Ovary (tissue), 9 donors: ENCODE results near the gene KCTD5. TPM values are rescaled to one million over a fixed set of nuclear protein-coding genes. Genes with fewer than 3 reads are reported as not detected.

Experiments
- DNase-seq, 5 donors: peaks; one replicate each; pipeline ENCODE4 v3.0.0-alpha.2; 2019 to 2020
- H3K27ac ChIP-seq, 2 donors: fragments of 200-600 bp; one replicate each; pipeline versions ENCODE4 v1.5.1 to v1.8.0; 2019 to 2022
- H3K27me3 ChIP-seq: fragments of 200-600 bp; one replicate; pipeline ENCODE4 v1.8.0; 2022
- H3K36me3 ChIP-seq: fragments of 200-600 bp; sonication (generic); one replicate; pipeline ENCODE4 v1.5.1; 2019
- H3K4me1 ChIP-seq: one replicate; pipeline ENCODE4 v1.8.1; 2013; ENCODE audit warnings: mild to moderate bottlenecking, moderate library complexity; ENCODE audit not compliant: insufficient read depth
- H3K4me3 ChIP-seq: fragments of 200-600 bp; sonication (generic); one replicate; pipeline ENCODE4 v1.5.1; 2017
- H3K9me3 ChIP-seq, 2 donors: fragments of 200-600 bp in 1 of 2; sonication (generic) in 1 of 2; one replicate each; pipeline versions ENCODE4 v1.5.1 to v1.8.1; 2013 to 2019; ENCODE audit warnings: mild to moderate bottlenecking in 1 of 2, moderate library complexity in 1 of 2
- CTCF ChIP-seq, 3 donors: fragments of 450-650 bp in 2 of 3; fragments of 200-600 bp in 1 of 3; IDR thresholded peaks; one replicate each; pipeline versions ENCODE4 v1.5.1 to v1.8.0; 2016 to 2022; ENCODE audit warnings: antibody characterized with exemption in 3 of 3, mild to moderate bottlenecking in 1 of 3
- EP300 ChIP-seq: sonication (generic); formaldehyde crosslinking; IDR thresholded peaks from one replicate; pipeline ENCODE4 v1.6.1; 2017; ENCODE audit warnings: antibody characterized with exemption
- POLR2A ChIP-seq: fragments of 450-650 bp; IDR thresholded peaks from one replicate; pipeline ENCODE4 v1.6.1; 2017; ENCODE audit warnings: antibody characterized with exemption, mild to moderate bottlenecking, moderate library complexity
- WGBS, 3 donors: extraction: QIAGEN DNeasy Blood & Tissue Kit in 1 of 3; methylation state at CpG; one replicate each; pipeline versions ENCODE4 v1.1.5 to v1.1.7; 2013 to 2017; 5-methylcytosine and 5-hydroxymethylcytosine counted together
- intact Hi-C, 4 donors: fragments of 100-400 bp; cut with DNase I; formaldehyde crosslinking; loops; one replicate each; pipeline versions ENCODE4 v1.11.0 to v1.15.1; 2022 to 2023
- polyA plus RNA-seq, 2 donors: library from polyadenylated mRNA; stranded (reverse); fragments of 200-250 nt in 1 of 2; fragments of 350-450 nt in 1 of 2; fragmentation: Illumina TruSeq in 1 of 2; extraction: RNeasy Lipid Tissue Mini Kit (QIAGEN cat#74804) in 1 of 2; gene quantifications; one replicate each; pipeline ENCODE4 v1.2.3, GENCODE V29; 2013 to 2014
- total RNA-seq, 7 donors: library from RNA; depleted of rRNA in 2 of 7; stranded (reverse); fragments of >200 nt in 2 of 7; fragmentation: NEBNext Ultra II Directional in 3 of 7; extraction: Animal tissue kit (Norgen Biotek cat#: 25700) in 3 of 7; gene quantifications; one replicate each; pipeline versions ENCODE4 v1.1.0 to v1.2.4, GENCODE V29; 2016 to 2023
- donor health status: DM: no; HTN: no; CAD: no; lungs with moderate emphysema.
- donor health status: DM: no; HTN: no; CAD: no.
- donor health status: Bipolar disorder and iron deficiency.
- donor health status: DM: yes; HTN: yes; CAD: no.
- donor health status: DM: no; HTN: no; CAD: no.
- donor health status: DM: yes; HTN: yes; CAD: no.

KCTD5 gene
- total and polyA plus RNA-seq, 9 donors: 12.2 to 19.8 (median 13.3) TPM

DNA sequence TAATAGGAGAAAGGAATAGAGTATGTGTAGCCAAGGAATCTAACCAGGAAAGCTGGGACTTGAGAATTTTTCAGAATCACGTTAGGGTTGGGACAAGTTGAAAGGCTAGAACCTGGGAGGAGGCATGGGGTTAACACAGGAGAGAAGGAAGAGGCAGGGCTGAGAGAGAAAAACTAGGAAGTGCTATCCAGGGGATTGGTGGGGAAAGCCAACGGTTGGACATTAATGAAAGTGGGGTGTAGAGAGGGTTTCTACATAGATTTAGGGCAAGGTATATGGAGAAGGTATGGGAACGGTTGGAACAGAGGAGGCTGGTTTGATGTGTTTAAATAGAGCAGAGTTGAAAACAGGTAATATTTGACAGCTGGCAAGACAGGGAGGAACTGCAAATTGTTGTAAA is 72.8 kb downstream of the KCTD5 start:
- TF ChIP-seq POLR2A (no peak), EP300 (no peak), CTCF (IDR thresholded peaks at IDR 0.05) (no peak)
- Histone ChIP-seq H3K36me3 (no peaks in the 10 kb centered on the region), H3K27me3 (no peaks in the 10 kb centered on the region), H3K4me1 (peaks cover 26% of the 10 kb centered on the region), H3K9me3 (no peaks in the 10 kb centered on the region), H3K4me3 (no peak overlapping the region), H3K27ac (no peak overlapping the region)
- 16 to 21% (median 16%) methylated on average over 3 of the region's 3 CpGs for WGBS, 3 donors
- DNase-seq: no peak
- intact Hi-C loops: no loop called here

DNA sequence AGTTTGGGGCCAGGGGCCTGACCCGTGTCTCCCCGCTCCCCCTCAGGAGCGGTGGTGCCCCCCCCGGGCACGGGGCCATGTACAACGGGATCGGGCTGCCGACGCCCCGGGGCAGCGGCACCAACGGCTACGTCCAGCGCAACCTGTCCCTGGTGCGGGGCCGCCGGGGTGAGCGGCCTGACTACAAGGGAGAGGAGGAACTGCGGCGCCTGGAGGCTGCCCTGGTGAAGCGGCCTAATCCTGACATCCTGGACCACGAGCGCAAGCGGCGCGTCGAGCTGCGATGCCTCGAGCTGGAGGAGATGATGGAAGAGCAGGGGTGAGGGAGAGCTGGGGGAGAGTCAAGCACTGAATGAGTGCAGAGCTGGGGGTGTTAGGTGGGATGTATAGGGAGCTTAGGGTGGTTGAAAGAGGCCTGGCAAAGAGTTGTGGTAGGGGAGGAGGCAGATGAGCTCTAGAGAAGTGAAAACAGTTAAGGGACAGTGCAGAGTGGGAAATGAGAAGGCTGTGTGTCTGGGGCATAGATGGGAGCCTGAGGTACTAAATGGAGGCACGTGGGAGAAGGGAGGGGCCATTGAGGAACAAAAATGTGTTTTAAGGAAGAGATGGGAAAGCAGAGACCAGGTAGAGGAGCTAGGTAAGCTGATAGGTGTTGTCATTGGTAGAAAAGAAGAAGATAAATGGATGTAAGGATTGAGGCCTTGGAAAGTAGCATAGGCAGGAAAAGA is 74.1 kb downstream of the KCTD5 start:
- intact Hi-C loops: no loop called here
- Histone ChIP-seq H3K4me3 (no peak overlapping the region), H3K9me3 (no peaks in the 10 kb centered on the region), H3K4me1 (peaks cover 25% of the 10 kb centered on the region), H3K36me3 (no peaks in the 10 kb centered on the region), H3K27ac (no peak overlapping the region), H3K27me3 (no peaks in the 10 kb centered on the region)
- TF ChIP-seq EP300: no peak
- TF ChIP-seq POLR2A: no peak
- TF ChIP-seq CTCF (IDR thresholded peaks at IDR 0.05): no peak
- 81 to 90% (median 82%) methylated on average over 30 of the region's 30 CpGs for WGBS, 3 donors
- DNase-seq: no peak

DNA sequence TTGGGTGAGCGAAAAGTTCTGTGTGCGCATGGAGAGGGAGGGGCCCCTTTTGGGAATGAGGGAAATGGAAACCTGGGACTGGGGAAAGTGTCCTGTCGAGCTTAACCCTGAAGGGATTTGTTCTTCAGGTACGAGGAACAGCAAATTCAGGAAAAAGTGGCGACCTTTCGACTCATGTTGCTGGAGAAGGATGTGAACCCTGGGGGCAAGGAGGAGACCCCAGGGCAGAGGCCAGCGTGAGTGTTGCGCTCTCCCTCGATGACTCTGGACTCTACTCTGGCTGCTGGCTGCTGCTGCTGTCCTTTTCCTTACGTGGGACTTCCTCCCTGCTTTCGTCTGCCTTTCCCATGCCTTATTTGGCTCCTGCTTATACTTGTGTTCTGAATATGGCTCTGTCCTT is 75.0 kb downstream of the KCTD5 start:
- no peaks in the 10 kb centered on the region for H3K36me3 ChIP-seq
- peaks cover 19% of the 10 kb centered on the region for H3K4me1 ChIP-seq
- no peaks in the 10 kb centered on the region for H3K9me3 ChIP-seq
- no peak overlapping the region for H3K4me3 ChIP-seq
- intact Hi-C loops: no loop called here
- no peaks in the 10 kb centered on the region for H3K27me3 ChIP-seq
- H3K27ac ChIP-seq: no peak overlapping the region
- no peak for TF ChIP-seq EP300
- TF ChIP-seq POLR2A: no peak
- TF ChIP-seq CTCF (IDR thresholded peaks at IDR 0.05): no peak
- WGBS, 3 donors: 72 to 78% (median 77%) methylated on average over 11 of the region's 11 CpGs
- no peak for DNase-seq

Other genes with a start within 250 kb of the KCTD5 start
- gene TEDC2, start 222.4 kb upstream of the KCTD5 start, total RNA-seq: 1 to 10 TPM in 3 of 7 donors, under 1 TPM in 2, not detected in 2; 0.38 to 2.0 (median 1.4) TPM
- gene TEDC2, start 222.4 kb upstream of the KCTD5 start, polyA plus RNA-seq: 1 to 10 TPM in 1 of 2 donors, not detected in 1; 1.2 TPM
- gene NTN3, start 211.2 kb upstream of the KCTD5 start, total RNA-seq: under 1 TPM in 3 of 7 donors, not detected in 4; 0.12 to 0.34 (median 0.26) TPM
- gene NTN3, start 211.2 kb upstream of the KCTD5 start, polyA plus RNA-seq: under 1 TPM in 1 of 2 donors, not detected in 1; 0.13 TPM
- gene TBC1D24, start 207.4 kb upstream of the KCTD5 start, total RNA-seq: 1 to 10 TPM; 2.5 to 8.1 (median 6.7) TPM
- 1 to 10 TPM; 1.9 to 2.3 TPM for gene TBC1D24, start 207.4 kb upstream of the KCTD5 start, polyA plus RNA-seq
- gene ATP6V0C, start 168.6 kb upstream of the KCTD5 start, total RNA-seq: 100 to 1,000 TPM in 5 of 7 donors, 10 to 100 TPM in 2; 34.8 to 143 (median 119) TPM
- 100 to 1,000 TPM in 1 of 2 donors, 10 to 100 TPM in 1; 82.6 to 119 TPM for gene ATP6V0C, start 168.6 kb upstream of the KCTD5 start, polyA plus RNA-seq
- gene AMDHD2, start 162.2 kb upstream of the KCTD5 start, total RNA-seq: 10 to 100 TPM; 14.5 to 28.7 (median 26.9) TPM
- gene AMDHD2, start 162.2 kb upstream of the KCTD5 start, polyA plus RNA-seq: 10 to 100 TPM in 1 of 2 donors, under 1 TPM in 1; 0.47 to 25.6 TPM
- 1 to 10 TPM in 1 of 7 donors, under 1 TPM in 3, not detected in 3; 0.36 to 1.0 (median 0.41) TPM for gene CEMP1, start 151.1 kb upstream of the KCTD5 start, total RNA-seq
- under 1 TPM in 1 of 2 donors, not detected in 1; 0.33 TPM for gene CEMP1, start 151.1 kb upstream of the KCTD5 start, polyA plus RNA-seq
- gene PDPK1, start 144.5 kb upstream of the KCTD5 start, total RNA-seq: 10 to 100 TPM; 19.1 to 53.2 (median 37.4) TPM
- 10 to 100 TPM; 14.6 to 27.2 TPM for gene PDPK1, start 144.5 kb upstream of the KCTD5 start, polyA plus RNA-seq
- gene PRSS27, start 37.7 kb downstream of the KCTD5 start, total RNA-seq: 1 to 10 TPM in 3 of 7 donors, under 1 TPM in 4; 0.46 to 1.3 (median 0.92) TPM
- 1 to 10 TPM in 1 of 2 donors, not detected in 1; 1.3 TPM for gene PRSS27, start 37.7 kb downstream of the KCTD5 start, polyA plus RNA-seq
- 100 to 1,000 TPM; 300 to 736 (median 470) TPM for gene SRRM2, start 70.1 kb downstream of the KCTD5 start, total RNA-seq
- gene SRRM2, start 70.1 kb downstream of the KCTD5 start, polyA plus RNA-seq: 100 to 1,000 TPM; 524 to 602 TPM
- 100 to 1,000 TPM; 136 to 498 (median 172) TPM for gene ELOB, start 94.8 kb downstream of the KCTD5 start, total RNA-seq
- gene ELOB, start 94.8 kb downstream of the KCTD5 start, polyA plus RNA-seq: 100 to 1,000 TPM in 1 of 2 donors, 1 to 10 TPM in 1; 8.9 to 385 TPM
- 10 to 100 TPM in 1 of 7 donors, 1 to 10 TPM in 1, under 1 TPM in 3, not detected in 2; 0.36 to 26.8 (median 0.82) TPM for gene PRSS33, start 105.0 kb downstream of the KCTD5 start, total RNA-seq
- not detected for gene PRSS33, start 105.0 kb downstream of the KCTD5 start, polyA plus RNA-seq
- gene PRSS41, start 115.9 kb downstream of the KCTD5 start, total RNA-seq: under 1 TPM in 1 of 7 donors, not detected in 6; 0.20 TPM
- gene PRSS41, start 115.9 kb downstream of the KCTD5 start, polyA plus RNA-seq: not detected
- 1 to 10 TPM in 3 of 7 donors, under 1 TPM in 1, not detected in 3; 0.87 to 9.3 (median 2.4) TPM for gene PRSS21, start 134.7 kb downstream of the KCTD5 start, total RNA-seq
- gene PRSS21, start 134.7 kb downstream of the KCTD5 start, polyA plus RNA-seq: under 1 TPM in 1 of 2 donors, not detected in 1; 0.53 TPM
- gene ZG16B, start 147.8 kb downstream of the KCTD5 start, total RNA-seq: 1 to 10 TPM in 1 of 7 donors, under 1 TPM in 3, not detected in 3; 0.32 to 1.0 (median 0.45) TPM
- 1 to 10 TPM in 1 of 2 donors, under 1 TPM in 1; 0.28 to 1.8 TPM for gene ZG16B, start 147.8 kb downstream of the KCTD5 start, polyA plus RNA-seq
- 1 to 10 TPM in 4 of 7 donors, under 1 TPM in 1, not detected in 2; 0.60 to 7.2 (median 1.3) TPM for gene PRSS22, start 175.6 kb downstream of the KCTD5 start, total RNA-seq
- under 1 TPM in 1 of 2 donors, not detected in 1; 0.10 TPM for gene PRSS22, start 175.6 kb downstream of the KCTD5 start, polyA plus RNA-seq
- 10 to 100 TPM; 24.7 to 46.0 (median 30.6) TPM for gene FLYWCH2, start 200.7 kb downstream of the KCTD5 start, total RNA-seq
- 10 to 100 TPM in 1 of 2 donors, 1 to 10 TPM in 1; 3.0 to 50.9 TPM for gene FLYWCH2, start 200.7 kb downstream of the KCTD5 start, polyA plus RNA-seq
- gene FLYWCH1, start 229.4 kb downstream of the KCTD5 start, total RNA-seq: 10 to 100 TPM; 31.4 to 66.9 (median 55.3) TPM
- 10 to 100 TPM in 1 of 2 donors, 1 to 10 TPM in 1; 2.2 to 37.2 TPM for gene FLYWCH1, start 229.4 kb downstream of the KCTD5 start, polyA plus RNA-seq